CD14-positive monocyte (primary cell): ENCODE data around the gene ZFP92. TPM values are rescaled to one million over a fixed set of nuclear protein-coding genes. Genes with fewer than 3 reads are reported as not detected.

Source experiments
- DNase-seq, 3 donors: peaks; one replicate each; pipeline ENCODE4 v3.0.0-alpha.2; 2011 to 2022
- H2AFZ ChIP-seq: 2 replicates; pipeline ENCODE4 v1.6.0; 2012; ENCODE audit warnings: mild to moderate bottlenecking, low read depth, low read length, inconsistent platforms; ENCODE audit not compliant: insufficient read depth, poor library complexity, severe bottlenecking
- H3K27ac ChIP-seq, 2 donors: 1 replicate in 1 of 2; 2 replicates in 1 of 2; pipeline ENCODE4 v1.5.1; 2012 to 2013; ENCODE audit warnings: low read length in 2 of 2, control low read depth in 1 of 2, inconsistent platforms in 1 of 2, low read depth in 1 of 2, mild to moderate bottlenecking in 1 of 2
- H3K27me3 ChIP-seq, 2 donors: one replicate each; pipeline versions ENCODE4 v1.6.0 to v1.6.1; 2011 to 2013; ENCODE audit warnings: low read length in 2 of 2; ENCODE audit not compliant: control insufficient read depth in 2 of 2, insufficient read depth in 2 of 2
- H3K36me3 ChIP-seq, 2 donors: replicated peaks in 1 of 2; 1 replicate in 1 of 2; 2 replicates in 1 of 2; pipeline versions ENCODE4 v1.5.1 to v1.6.1; 2012 to 2013; ENCODE audit warnings: low read length in 2 of 2, control low read depth in 1 of 2, inconsistent platforms in 1 of 2, mild to moderate bottlenecking in 1 of 2; ENCODE audit not compliant: insufficient read depth in 2 of 2, control insufficient read depth in 1 of 2
- H3K4me1 ChIP-seq, 2 donors: 1 replicate in 1 of 2; 2 replicates in 1 of 2; pipeline versions ENCODE4 v1.5.1 to v1.6.1; 2012 to 2013; ENCODE audit warnings: low read length in 2 of 2, control low read depth in 1 of 2, inconsistent platforms in 1 of 2, mild to moderate bottlenecking in 1 of 2, moderate library complexity in 1 of 2; ENCODE audit not compliant: insufficient read depth in 2 of 2, control insufficient read depth in 1 of 2
- H3K4me2 ChIP-seq: replicated peaks from 2 replicates; pipeline ENCODE3; 2012; ENCODE audit warnings: low read length, moderate library complexity, mild to moderate bottlenecking; ENCODE audit not compliant: poor library complexity, severe bottlenecking; ENCODE audit errors: extremely low read depth
- H3K4me3 ChIP-seq, 3 experiments: fragments of 200-600 bp in 1 of 3; sonication (generic) in 1 of 3; replicated peaks in 1 of 3; 1 replicate in 2 of 3; 2 replicates in 1 of 3; pipeline ENCODE4 v1.5.1; 2011 to 2013; ENCODE audit warnings: low read length in 3 of 3, mild to moderate bottlenecking in 3 of 3, control low read depth in 2 of 3, low read depth in 2 of 3, inconsistent platforms in 1 of 3, moderate library complexity in 1 of 3
- H3K79me2 ChIP-seq: 2 replicates; pipeline ENCODE4 v1.6.0; 2012; ENCODE audit warnings: mild to moderate bottlenecking, control low read depth, inconsistent platforms, low read length, moderate library complexity; ENCODE audit not compliant: insufficient read depth
- H3K9ac ChIP-seq: 2 replicates; pipeline ENCODE4 v1.6.0; 2017; ENCODE audit warnings: low read length, mild to moderate bottlenecking; ENCODE audit not compliant: insufficient read depth, poor library complexity, severe bottlenecking
- H3K9me3 ChIP-seq, 2 donors: replicated peaks in 1 of 2; 1 replicate in 1 of 2; 2 replicates in 1 of 2; pipeline versions ENCODE4 v1.5.1 to v1.6.1; 2012 to 2013; ENCODE audit warnings: low read length in 2 of 2, control low read depth in 1 of 2; ENCODE audit not compliant: control insufficient read depth in 1 of 2, insufficient read depth in 1 of 2
- H4K20me1 ChIP-seq: 2 replicates; pipeline ENCODE4 v1.6.0; 2012; ENCODE audit warnings: mild to moderate bottlenecking, low read length, control low read depth, moderate library complexity; ENCODE audit not compliant: insufficient read depth
- H3K27ac Mint-ChIP-seq, 7 donors: one replicate each; pipeline ENCODE4 v1.8.0; 2020; ENCODE audit warnings: mild to moderate bottlenecking in 7 of 7, mixed read lengths in 7 of 7, moderate library complexity in 6 of 7, inconsistent platforms in 2 of 7
- H3K27me3 Mint-ChIP-seq, 3 donors: one replicate each; pipeline ENCODE4 v1.8.0; 2021 to 2022; ENCODE audit warnings: low read depth in 3 of 3, mild to moderate bottlenecking in 3 of 3, mixed read lengths in 3 of 3, moderate library complexity in 3 of 3, inconsistent platforms in 1 of 3
- H3K36me3 Mint-ChIP-seq, 2 donors: one replicate each; pipeline ENCODE4 v1.8.0; 2020; ENCODE audit warnings: mixed read lengths in 2 of 2, inconsistent platforms in 1 of 2, mild to moderate bottlenecking in 1 of 2
- H3K4me1 Mint-ChIP-seq: one replicate; pipeline ENCODE4 v1.8.0; 2020; ENCODE audit warnings: mild to moderate bottlenecking, mixed read lengths
- H3K4me3 Mint-ChIP-seq, 2 donors: one replicate each; pipeline ENCODE4 v1.8.0; 2020; ENCODE audit warnings: mild to moderate bottlenecking in 2 of 2, mixed read lengths in 2 of 2, moderate library complexity in 1 of 2
- H3K9me3 Mint-ChIP-seq, 7 donors: one replicate each; pipeline ENCODE4 v1.8.0; 2020 to 2022; ENCODE audit warnings: mixed read lengths in 7 of 7, mild to moderate bottlenecking in 6 of 7, moderate library complexity in 6 of 7, inconsistent platforms in 2 of 7
- WGBS: methylation state at CpG from one replicate; pipeline ENCODE4 v1.1.5; 2013; ENCODE audit warnings: missing lambda C conversion rate; ENCODE audit not compliant: insufficient coverage; 5-methylcytosine and 5-hydroxymethylcytosine counted together
- intact Hi-C, 2 donors: fragments of 100-400 bp; cut with micrococcal nuclease; formaldehyde crosslinking; loops; one replicate each; pipeline versions ENCODE4 v1.15.0 to v1.15.1; 2023
- polyA plus RNA-seq, 3 donors: library from polyadenylated mRNA; depleted of rRNA in 1 of 3; unstranded in 2 of 3; stranded (reverse) in 1 of 3; fragments of 300-500 nt in 2 of 3; fragments of >200 nt in 1 of 3; fragmentation: Illumina TruSeq in 2 of 3; gene quantifications; 1 replicate in 2 of 3; 2 replicates in 1 of 3; pipeline ENCODE4 v1.2.3, GENCODE V29; 2012 to 2021
- TF ChIP-seq, protein P1 (sequence below): fragments of 200-600 bp; IDR thresholded peaks from one replicate; pipeline ENCODE4 v1.8.0; 2022; ENCODE audit warnings: antibody characterized with exemption, mild to moderate bottlenecking

The ZFP92 gene
- polyA plus RNA-seq, 3 donors = 0.04 to 0.96 (median 0.13) TPM

DNA sequence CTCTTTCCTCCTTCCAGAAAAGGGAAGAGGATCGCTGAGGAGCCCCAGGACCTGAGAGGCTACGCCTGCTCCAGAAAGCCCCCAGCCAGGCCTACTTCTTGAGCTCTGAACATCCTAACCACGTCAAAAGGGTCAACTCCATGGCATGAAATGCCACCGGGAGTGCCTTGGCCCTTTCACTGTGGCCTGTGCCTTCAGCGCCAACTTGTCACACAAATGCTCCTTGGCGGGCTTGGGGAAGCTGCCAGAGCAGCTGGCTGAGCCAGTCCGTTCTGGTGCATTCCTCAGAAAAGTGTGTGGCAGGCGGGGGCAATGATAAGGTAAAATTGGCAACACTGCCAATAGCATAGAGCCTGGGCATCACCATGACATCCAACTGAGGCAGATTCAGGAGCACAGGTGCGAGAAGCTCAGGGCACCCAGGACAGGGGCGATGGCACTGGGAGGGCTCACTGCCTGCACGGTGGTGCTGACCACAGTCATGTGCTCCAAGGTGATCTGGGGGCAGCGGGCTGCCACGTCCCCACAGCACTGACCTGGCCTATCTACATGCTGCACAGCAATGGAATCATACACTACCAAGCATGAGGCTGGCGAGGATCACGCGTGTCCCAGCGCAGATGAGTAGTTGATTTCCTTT, 46.7 kb downstream of the ZFP92 start:
- Histone ChIP-seq H3K36me3 (peaks cover 51 to 61% of the 10 kb centered on the region in 2 donors), H4K20me1 (no peaks in the 10 kb centered on the region), H3K9ac (no peak overlapping the region), H3K4me2 (no peak overlapping the region), H3K27ac (no peak overlapping the region), H3K9me3 (no peaks in the 10 kb centered on the region), H3K79me2 (no peaks in the 10 kb centered on the region), H3K4me3 (no peak overlapping the region), H2AFZ (no peak overlapping the region), H3K27me3 (no peaks in the 10 kb centered on the region), H3K4me1 (no peaks in the 10 kb centered on the region)
- peaks cover 0 to 8% (median 0%) of the 10 kb centered on the region in 3 donors for H3K27me3 Mint-ChIP-seq
- intact Hi-C loops = no loop called here
- no peaks in the 10 kb centered on the region for H3K4me1 Mint-ChIP-seq
- H3K4me3 Mint-ChIP-seq = no peak overlapping the region
- DNase-seq = no peak
- H3K36me3 Mint-ChIP-seq = peaks cover 33 to 61% of the 10 kb centered on the region in 2 donors
- 95% methylated on average over 8 of the region's 17 CpGs for WGBS
- TF ChIP-seq, protein P1, sequence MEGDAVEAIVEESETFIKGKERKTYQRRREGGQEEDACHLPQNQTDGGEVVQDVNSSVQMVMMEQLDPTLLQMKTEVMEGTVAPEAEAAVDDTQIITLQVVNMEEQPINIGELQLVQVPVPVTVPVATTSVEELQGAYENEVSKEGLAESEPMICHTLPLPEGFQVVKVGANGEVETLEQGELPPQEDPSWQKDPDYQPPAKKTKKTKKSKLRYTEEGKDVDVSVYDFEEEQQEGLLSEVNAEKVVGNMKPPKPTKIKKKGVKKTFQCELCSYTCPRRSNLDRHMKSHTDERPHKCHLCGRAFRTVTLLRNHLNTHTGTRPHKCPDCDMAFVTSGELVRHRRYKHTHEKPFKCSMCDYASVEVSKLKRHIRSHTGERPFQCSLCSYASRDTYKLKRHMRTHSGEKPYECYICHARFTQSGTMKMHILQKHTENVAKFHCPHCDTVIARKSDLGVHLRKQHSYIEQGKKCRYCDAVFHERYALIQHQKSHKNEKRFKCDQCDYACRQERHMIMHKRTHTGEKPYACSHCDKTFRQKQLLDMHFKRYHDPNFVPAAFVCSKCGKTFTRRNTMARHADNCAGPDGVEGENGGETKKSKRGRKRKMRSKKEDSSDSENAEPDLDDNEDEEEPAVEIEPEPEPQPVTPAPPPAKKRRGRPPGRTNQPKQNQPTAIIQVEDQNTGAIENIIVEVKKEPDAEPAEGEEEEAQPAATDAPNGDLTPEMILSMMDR = no peak
- no peak overlapping the region for H3K27ac Mint-ChIP-seq
- no peaks in the 10 kb centered on the region for H3K9me3 Mint-ChIP-seq

DNA sequence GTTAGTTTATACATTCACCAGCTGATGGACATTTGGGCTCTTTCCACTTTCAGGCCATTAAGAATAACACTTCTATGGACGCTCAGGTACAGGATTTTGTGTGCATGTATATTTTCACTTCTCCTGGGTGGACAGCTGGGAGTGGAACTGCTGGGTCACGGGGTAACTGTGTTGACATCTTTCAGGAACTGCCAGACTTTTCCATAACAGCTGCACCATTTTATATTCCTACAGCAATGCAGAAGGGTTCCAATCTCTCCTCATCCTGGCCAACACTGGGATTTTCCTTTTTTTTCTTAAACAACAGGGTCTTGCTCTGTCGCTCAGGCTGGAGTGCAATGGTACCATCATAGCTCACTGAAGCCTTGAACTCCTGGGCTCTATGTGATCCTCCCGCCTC, 47.2 kb downstream of the ZFP92 start:
- intact Hi-C loops = no loop called here
- no peaks in the 10 kb centered on the region for H3K27me3 ChIP-seq
- 100% methylated on average over 1 of the region's 4 CpGs for WGBS

More for the DNA sequence above, 47.2 kb downstream of the ZFP92 start:
- no peak overlapping the region for H3K4me2 ChIP-seq
- no peaks in the 10 kb centered on the region for H3K79me2 ChIP-seq
- Mint-ChIP-seq H3K27ac (no peak overlapping the region), H3K4me1 (no peaks in the 10 kb centered on the region), H3K4me3 (no peak overlapping the region), H3K9me3 (no peaks in the 10 kb centered on the region), H3K27me3 (peaks cover 0 to 8% (median 0%) of the 10 kb centered on the region in 3 donors), H3K36me3 (peaks cover 32 to 60% of the 10 kb centered on the region in 2 donors)
- H3K27ac ChIP-seq = no peak overlapping the region
- peaks cover 52 to 66% of the 10 kb centered on the region in 2 donors for H3K36me3 ChIP-seq
- no peaks in the 10 kb centered on the region for H3K4me1 ChIP-seq
- no peak for DNase-seq
- no peak overlapping the region for H2AFZ ChIP-seq
- no peak overlapping the region for H3K9ac ChIP-seq
- no peaks in the 10 kb centered on the region for H4K20me1 ChIP-seq
- TF ChIP-seq, protein P1 = no peak
- no peaks in the 10 kb centered on the region for H3K9me3 ChIP-seq
- H3K4me3 ChIP-seq = no peak overlapping the region
